DMS79 (cell line): Measurements from ENCODE around the gene TNRC6B.
"Not testable (repeated sequence)": the region's sequence is repeated elsewhere in the genome, so short reads cannot be mapped to it uniquely, and the experiment has no call there.

ENCODE experiments used
- DNase-seq: peaks from one replicate; lab custom pipeline; 2025; lab: John Stamatoyannopoulos, UW

The TNRC6B gene

DNA sequence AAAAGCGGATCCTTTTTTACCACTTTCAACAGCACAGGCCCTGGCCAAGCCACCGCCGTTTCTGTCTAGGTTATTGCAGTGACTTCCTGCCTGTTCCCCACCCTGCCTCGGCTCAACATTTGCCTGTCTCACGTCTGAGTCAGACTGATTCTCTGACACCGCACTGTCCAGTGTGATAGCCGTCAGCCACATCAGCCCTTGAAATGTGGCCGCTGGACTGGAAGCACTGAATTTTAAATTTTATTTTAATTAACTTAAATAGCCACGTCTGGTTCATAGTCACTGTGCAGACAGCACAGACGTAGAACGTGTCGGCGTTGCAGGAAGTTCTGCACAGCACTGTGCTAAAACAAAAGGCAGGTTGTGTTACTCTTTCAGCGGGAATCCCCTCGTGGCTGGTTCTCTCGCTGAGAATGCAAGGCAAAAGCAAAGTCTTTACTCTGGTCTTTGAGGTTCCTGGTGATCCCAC is 112.3 kb downstream of the TNRC6B start:
- no peak for DNase-seq

DNA sequence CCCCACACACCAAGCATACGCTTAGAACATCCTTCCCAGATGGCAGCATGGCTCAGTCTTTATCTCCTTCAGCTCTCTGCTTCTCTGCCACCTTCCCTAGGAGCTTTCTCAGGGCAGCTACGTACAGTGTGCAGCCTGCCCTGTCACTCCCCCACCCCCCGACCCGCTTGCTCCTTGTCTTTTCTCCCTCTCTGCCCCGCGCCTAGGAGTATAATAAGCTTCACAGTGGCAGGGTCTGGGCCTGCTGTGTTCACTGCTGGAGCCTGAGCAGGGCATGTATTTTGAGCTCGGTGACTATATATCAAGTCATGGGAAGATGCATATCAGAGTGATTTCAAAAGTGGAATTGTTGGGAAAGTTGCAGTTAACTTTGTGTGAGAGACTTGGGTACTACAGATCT is 112.8 kb downstream of the TNRC6B start:
- no peak for DNase-seq

DNA sequence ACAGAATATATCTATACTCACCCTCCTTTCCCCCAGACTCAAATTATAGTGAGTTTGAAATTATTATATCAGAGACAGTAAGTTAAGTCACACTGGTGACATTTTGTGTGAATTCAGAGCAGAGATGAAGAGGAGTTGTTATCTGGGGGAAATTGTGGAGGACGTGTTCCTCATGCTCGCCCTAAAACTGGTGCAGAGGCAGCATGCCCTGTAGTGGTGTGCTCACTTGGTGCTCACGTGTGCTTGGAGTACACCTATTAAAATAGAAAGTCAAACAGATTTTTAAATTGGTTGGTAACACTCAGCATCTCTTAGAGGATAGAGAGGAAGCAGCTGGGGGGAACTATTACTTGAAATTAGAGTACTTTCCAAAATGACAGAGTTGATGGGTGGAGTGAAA is 117.0 kb downstream of the TNRC6B start:
- DNase-seq, result no peak

DNA sequence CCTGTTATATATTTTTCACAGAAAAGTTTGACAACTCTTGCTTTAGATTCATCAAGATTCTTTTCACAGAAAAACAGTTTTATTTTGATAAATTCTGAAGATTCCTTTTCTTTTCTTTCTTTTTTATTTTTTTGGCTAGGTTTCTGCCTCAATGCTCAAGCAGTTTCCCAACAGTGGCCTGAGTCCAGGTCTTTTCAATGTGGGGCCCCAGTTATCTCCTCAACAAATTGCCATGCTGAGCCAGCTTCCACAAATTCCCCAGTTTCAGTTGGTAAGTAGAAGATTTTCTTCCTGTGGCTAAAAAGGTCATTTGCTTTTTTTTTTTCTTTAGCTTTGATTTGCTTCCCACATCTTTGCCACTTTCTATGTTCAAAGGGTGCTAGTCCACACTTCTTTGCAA is 122.6 kb downstream of the TNRC6B start:
- DNase-seq, result no peak

GRCh38 chr22:40300884-40301672 is 123.4 kb downstream of the TNRC6B start:
- DNase-seq, result no peak

DNA sequence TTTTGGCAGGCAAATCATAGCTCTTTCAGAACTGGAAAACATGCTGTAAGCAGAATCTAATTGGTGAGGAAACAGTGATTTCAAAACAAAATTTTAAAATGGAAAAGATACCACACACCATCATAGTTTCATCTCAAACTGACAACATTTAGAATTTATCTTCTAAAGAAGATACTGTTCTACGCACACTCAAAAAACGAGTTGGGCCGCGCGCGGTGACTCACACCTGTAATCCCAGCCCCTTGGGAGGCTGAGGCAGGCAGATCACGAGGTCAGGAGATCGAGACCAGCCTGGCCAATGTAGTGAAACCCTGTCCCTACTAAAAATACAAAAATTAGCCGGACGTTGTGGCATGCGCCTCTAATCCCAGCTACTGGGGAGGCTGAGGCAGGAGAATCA is 124.4 kb downstream of the TNRC6B start:
- DNase-seq, result no peak

DNA sequence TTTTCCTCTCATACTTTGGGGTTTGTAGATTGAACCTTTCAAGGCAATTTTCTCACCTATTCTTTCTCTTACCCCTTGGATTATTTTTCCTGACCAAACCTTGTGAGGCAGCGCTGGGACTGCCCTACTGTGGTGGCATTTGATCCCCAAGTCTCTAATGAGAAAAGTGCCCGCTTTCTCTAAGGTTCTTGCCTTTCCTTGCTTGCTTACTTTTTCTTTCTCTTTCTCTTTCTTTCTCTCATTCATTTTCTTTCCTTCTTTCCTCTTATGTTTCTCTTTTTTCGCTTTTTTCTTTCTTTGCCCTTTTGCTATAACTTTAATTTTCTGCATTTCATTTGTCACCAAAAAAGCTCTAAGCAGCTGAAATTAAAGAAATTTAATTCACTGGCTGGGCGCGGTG is 127.9 kb downstream of the TNRC6B start:
- DNase-seq, result no peak

GRCh38 chr22:40308999-40309573 is 131.4 kb downstream of the TNRC6B start:
- DNase-seq, result no peak

GRCh38 chr22:40309631-40310030 is 131.9 kb downstream of the TNRC6B start:
- no peak for DNase-seq

- DNase-seq, result no peak
These were observed 132.5 kb downstream of the TNRC6B start for GRCh38 chr22:40310081-40310767.

- DNase-seq, result no peak
These were observed 133.0 kb downstream of the TNRC6B start for GRCh38 chr22:40310768-40311120.

DNA sequence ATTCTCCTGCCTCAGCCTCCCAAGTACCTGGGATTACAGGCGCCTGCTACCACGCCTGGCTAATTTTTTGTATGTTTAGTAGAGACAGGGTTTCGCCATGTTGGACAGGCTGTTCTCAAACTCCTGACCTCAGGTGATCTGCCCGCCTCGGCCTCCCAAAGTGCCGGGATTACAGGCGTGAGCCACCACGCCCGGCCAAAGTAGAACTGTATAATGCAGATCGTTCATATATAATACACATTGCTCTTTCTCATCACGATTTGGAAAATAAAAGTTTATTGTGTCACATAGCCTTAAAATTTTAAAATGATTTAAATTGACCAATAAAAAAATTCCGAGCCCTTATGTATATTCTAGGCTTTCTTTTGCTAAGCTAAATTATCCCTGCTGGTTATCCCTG is 133.9 kb downstream of the TNRC6B start:
- DNase-seq, result not testable (repeated sequence)

DNA sequence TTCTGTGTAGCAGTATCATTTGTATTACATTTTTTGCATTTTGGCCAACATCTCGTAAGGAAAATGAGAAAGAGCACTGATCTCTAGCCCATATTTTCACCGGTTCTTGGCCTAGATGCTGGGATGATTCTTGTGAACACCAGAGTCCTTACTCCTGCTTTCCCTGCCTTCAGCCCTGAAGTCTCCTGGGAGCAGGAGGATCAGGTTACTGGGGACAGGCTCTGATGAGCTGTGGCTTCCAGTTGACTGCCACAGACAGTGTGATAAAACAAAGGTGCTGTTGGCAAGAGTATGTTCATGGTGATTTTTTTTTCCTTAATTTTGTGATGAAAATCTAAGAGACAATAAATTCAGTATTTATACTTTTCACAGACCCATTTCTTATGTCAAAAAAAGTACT is 134.3 kb downstream of the TNRC6B start:
- no peak for DNase-seq

- DNase-seq, result no peak
These were observed 135.3 kb downstream of the TNRC6B start for GRCh38 chr22:40313007-40313406.

- no peak for DNase-seq
These were observed 136.3 kb downstream of the TNRC6B start for GRCh38 chr22:40314041-40314440.

DNA sequence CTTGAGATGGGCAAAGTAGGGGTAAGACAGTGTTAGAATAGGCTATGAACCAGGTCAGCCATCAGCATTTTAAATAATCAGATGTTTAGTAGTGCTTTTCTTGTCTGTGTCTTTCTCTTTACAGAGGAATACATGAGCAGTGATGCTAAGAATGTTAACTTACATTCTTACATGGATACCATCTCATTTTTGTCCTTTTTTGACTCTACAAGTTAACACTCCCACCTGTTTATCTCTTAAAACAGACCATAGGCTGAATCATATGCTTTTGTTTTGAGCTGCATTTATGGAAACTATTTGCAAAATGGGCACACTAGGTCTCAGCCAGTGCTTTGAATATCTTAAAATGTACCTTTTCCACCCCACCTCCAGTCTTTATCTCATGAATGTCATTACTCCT is 143.0 kb downstream of the TNRC6B start:
- no peak for DNase-seq

DNA sequence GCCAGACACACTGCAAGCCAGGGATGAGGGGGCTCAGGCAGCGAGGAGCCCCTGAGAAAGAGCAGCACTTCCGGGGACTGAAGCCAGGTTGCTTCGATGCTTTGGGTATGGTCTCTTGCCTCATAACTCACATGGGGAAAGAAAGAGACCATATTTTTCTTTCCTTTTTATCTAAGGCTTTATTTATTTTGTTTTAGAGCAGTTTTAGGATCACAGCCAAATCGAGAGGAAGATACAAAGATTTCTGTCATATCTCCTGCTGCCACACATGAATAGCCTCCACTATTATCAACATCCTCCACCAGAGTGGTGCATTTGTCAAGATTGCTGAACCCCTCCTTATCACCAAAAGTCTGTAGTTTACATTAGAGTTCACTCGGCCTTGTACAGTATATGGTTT is 144.3 kb downstream of the TNRC6B start:
- DNase-seq, result no peak

DNA sequence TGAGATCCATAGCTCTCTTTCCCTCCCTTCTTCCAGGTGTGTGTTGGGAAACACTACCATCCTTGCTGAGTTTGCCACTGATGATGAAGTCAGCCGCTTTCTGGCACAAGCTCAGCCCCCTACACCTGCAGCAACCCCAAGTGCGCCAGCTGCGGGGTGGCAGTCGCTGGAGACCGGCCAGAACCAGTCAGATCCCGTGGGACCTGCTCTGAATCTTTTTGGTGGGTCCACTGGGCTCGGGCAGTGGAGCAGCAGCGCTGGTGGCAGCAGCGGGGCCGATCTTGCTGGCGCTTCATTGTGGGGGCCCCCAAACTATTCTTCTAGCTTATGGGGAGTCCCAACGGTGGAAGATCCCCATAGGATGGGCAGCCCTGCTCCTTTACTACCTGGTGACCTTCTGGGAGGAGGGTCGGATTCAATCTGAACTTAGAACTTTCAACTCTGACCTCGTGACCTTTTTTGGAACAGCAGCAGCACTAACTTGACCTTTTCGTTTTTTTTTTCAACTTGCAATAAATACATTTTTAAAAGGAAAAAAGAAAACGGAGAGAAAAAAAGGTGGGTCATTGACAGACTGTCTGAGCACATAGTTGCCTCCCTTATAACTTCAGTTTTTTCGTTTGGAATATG is 145.2 kb downstream of the TNRC6B start:
- DNase-seq, result no peak

GRCh38 chr22:40323681-40324171 is 146.0 kb downstream of the TNRC6B start:
- no peak for DNase-seq

DNA sequence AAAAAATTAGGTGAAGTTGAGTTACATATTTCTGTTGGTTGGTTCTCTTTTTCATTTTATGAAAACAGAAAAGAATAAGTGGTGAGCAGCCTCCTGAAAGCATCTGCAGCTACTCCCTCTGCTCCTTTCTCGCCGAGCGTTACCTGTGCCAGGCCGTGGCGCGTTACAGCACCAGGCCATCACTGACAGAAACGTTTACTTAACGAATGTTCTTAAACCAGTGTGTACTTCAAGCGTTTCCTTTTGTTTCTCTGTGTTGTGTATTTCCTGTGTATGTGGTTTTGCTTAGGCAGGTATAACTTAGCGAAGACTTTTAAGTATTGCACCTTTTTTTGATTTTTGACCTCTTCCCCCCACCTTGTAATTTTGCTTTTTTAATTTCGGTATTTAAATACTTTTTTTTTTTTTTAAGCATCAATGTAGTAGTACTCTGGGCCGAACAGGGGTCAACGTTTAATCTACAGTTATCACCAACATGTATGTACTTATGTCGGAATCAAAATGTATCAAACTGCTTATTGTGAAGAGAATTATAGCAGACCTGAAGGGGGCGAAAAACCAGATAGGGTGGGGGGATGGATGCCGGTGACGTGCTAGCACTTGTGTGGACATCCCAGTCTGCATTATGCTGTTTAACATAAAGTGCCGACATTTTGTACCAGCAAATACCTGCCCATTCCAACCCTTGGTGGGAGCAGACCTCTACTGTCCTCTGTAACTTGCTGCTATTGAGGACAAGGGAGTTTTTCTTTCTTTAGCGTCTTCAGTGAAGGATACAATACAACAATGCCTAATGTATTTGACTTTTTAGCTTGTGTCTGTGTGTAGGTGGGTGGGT is 147.0 kb downstream of the TNRC6B start:
- no peak for DNase-seq

GRCh38 chr22:40325315-40325714 is 147.6 kb downstream of the TNRC6B start:
- DNase-seq, result no peak
